Effector memory CD8-positive, alpha-beta T cell (primary cell): ENCODE measurements around the gene ANAPC5.
"Not testable (repeated sequence)": the region's sequence is repeated elsewhere in the genome, so short reads cannot be mapped to it uniquely, and the experiment has no call there.

Experiments
- ATAC-seq: fragments of 150-1000 bp; cut with Tn5 transposase; replicated peaks from 2 replicates; pipeline ENCODE4 v1.10.0; 2021; ENCODE audit warnings: mild to moderate bottlenecking, moderate library complexity
- DNase-seq, 3 experiments: peaks; one replicate each; pipeline ENCODE4 v3.0.0; 2021
- H3K27ac Mint-ChIP-seq, 2 donors: one replicate each; pipeline ENCODE4 v1.8.0; 2022; ENCODE audit warnings: mild to moderate bottlenecking in 2 of 2, mixed read lengths in 2 of 2, moderate library complexity in 2 of 2
- H3K27me3 Mint-ChIP-seq, 2 donors: one replicate each; pipeline ENCODE4 v1.8.0; 2022; ENCODE audit warnings: mixed read lengths in 2 of 2
- H3K36me3 Mint-ChIP-seq: one replicate; pipeline ENCODE4 v1.8.0; 2022; ENCODE audit warnings: mild to moderate bottlenecking, moderate library complexity, mixed read lengths; ENCODE audit not compliant: insufficient read depth
- H3K4me1 Mint-ChIP-seq, 2 donors: one replicate each; pipeline ENCODE4 v1.8.0; 2022; ENCODE audit warnings: low read depth in 2 of 2, mixed read lengths in 2 of 2
- H3K4me3 Mint-ChIP-seq, 2 donors: one replicate each; pipeline ENCODE4 v1.8.0; 2022; ENCODE audit warnings: mild to moderate bottlenecking in 2 of 2, mixed read lengths in 2 of 2, moderate library complexity in 2 of 2
- H3K9me3 Mint-ChIP-seq, 2 donors: one replicate each; pipeline ENCODE4 v1.8.0; 2022; ENCODE audit warnings: mixed read lengths in 2 of 2
- total RNA-seq, 9 experiments: gene quantifications; one replicate each; lab custom pipeline; 2026; lab: John Stamatoyannopoulos, UW

The ANAPC5 gene, protein sequence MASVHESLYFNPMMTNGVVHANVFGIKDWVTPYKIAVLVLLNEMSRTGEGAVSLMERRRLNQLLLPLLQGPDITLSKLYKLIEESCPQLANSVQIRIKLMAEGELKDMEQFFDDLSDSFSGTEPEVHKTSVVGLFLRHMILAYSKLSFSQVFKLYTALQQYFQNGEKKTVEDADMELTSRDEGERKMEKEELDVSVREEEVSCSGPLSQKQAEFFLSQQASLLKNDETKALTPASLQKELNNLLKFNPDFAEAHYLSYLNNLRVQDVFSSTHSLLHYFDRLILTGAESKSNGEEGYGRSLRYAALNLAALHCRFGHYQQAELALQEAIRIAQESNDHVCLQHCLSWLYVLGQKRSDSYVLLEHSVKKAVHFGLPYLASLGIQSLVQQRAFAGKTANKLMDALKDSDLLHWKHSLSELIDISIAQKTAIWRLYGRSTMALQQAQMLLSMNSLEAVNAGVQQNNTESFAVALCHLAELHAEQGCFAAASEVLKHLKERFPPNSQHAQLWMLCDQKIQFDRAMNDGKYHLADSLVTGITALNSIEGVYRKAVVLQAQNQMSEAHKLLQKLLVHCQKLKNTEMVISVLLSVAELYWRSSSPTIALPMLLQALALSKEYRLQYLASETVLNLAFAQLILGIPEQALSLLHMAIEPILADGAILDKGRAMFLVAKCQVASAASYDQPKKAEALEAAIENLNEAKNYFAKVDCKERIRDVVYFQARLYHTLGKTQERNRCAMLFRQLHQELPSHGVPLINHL
- 161 to 244 (median 220) reads per million in 9 experiments for total RNA-seq

DNA sequence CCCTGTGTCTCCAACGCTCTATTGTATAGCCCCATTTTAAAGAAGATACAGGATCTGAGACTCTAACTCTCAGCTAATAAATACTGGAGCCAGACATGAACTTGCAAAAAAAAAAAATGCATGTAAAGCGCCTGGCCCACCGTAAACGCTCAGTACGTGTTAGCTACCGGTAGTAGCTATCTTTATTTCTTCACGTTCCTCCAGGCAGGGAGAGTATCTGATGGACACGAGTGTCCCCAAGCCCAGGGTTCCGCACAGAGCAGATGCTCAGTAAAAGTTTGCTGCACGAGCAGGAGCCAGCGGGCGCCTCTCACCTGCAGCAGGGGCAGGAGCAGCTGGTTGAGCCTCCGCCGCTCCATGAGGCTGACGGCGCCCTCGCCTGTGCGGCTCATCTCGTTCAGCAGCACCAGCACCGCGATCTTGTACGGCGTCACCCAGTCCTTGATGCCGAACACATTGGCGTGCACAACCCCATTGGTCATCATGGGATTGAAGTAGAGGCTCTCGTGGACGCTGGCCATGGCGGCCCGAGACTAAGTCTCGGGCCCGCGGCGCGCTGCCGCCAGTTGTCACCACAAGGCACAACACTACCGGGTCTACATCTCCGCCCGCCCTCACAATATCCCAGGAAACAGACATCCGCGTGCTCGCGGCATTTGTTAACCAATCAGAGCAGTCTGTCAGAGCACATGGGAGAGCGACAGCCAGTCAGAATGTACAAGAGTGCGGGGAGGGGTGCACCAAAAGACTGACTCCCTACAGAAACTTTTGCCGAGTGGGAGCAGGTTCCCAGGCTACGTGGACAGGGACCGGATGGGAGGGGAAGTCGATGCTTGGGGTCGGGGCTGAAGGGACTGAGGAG lies at the start of gene ANAPC5:
TSS of gene ANAPC5 (minus strand) at position 592 of the 862 bp plus-strand sequence. CDS start at position 521, 71 bp downstream.
- no peaks in the 10 kb centered on the region for H3K9me3 Mint-ChIP-seq
- peaks cover 22% of the 10 kb centered on the region for H3K36me3 Mint-ChIP-seq
- no peaks in the 10 kb centered on the region for H3K27me3 Mint-ChIP-seq
- H3K4me1 Mint-ChIP-seq: peaks cover 22 to 25% of the 10 kb centered on the region in 2 donors
- DNase-seq (peak; percentile 83 to 86 (median 84)), ATAC-seq (peak; percentile 96)
- peak within 1 kb of the TSS; percentile 92 to 94 for H3K27ac Mint-ChIP-seq
- H3K4me3 Mint-ChIP-seq: peak within 1 kb of the TSS; percentile 86 to 87

DNA sequence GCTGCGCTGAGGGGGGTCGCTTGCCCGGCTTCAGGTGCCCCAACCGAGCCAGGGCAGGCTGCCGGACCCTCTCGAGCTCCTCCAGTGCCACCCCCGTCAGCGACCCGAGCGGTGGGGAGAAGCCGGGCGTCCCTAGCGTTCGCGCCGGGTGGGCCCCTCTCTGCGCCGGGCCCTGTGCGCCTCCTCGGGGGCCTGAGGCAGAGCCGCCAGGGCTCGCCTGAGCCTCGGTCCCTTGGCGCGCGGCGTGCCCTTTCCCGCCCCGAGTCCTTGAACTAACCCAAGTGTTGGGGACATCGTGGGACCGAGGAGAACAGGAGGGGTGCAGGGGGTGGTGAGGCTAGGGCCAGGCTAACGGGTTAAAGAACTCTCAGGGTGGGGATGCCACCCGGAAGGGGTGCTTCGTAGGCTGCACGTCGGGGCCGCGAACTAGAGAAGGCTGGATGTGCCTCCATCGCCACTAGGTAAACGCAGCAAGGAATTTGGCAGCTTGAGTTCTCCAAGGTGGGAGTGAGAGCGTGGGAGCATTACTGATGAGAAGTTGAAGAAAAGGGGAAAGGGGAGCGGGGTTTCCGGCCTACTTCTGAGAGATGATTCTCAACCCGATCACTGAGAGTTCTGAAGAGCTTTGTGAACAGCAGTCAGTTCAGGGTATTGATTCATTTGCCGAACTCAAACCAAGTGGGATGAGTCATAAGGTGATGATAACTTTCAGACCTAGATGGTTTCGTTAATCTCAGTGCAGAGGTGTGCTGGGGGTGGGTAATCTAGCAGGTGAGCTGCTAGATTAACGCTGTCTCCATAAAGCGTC lies 48.3 kb upstream of the ANAPC5 start:
- Mint-ChIP-seq H3K36me3 (peaks cover 50% of the 10 kb centered on the region), H3K4me1 (peaks cover 23 to 31% of the 10 kb centered on the region in 2 donors), H3K27ac (peak overlapping the region; percentile 89 to 97), H3K9me3 (no peaks in the 10 kb centered on the region), H3K4me3 (peak overlapping the region; percentile 81 to 87), H3K27me3 (no peaks in the 10 kb centered on the region)
- ATAC-seq (peak; percentile 38), DNase-seq (peak; percentile 30 to 62 (median 44))

DNA sequence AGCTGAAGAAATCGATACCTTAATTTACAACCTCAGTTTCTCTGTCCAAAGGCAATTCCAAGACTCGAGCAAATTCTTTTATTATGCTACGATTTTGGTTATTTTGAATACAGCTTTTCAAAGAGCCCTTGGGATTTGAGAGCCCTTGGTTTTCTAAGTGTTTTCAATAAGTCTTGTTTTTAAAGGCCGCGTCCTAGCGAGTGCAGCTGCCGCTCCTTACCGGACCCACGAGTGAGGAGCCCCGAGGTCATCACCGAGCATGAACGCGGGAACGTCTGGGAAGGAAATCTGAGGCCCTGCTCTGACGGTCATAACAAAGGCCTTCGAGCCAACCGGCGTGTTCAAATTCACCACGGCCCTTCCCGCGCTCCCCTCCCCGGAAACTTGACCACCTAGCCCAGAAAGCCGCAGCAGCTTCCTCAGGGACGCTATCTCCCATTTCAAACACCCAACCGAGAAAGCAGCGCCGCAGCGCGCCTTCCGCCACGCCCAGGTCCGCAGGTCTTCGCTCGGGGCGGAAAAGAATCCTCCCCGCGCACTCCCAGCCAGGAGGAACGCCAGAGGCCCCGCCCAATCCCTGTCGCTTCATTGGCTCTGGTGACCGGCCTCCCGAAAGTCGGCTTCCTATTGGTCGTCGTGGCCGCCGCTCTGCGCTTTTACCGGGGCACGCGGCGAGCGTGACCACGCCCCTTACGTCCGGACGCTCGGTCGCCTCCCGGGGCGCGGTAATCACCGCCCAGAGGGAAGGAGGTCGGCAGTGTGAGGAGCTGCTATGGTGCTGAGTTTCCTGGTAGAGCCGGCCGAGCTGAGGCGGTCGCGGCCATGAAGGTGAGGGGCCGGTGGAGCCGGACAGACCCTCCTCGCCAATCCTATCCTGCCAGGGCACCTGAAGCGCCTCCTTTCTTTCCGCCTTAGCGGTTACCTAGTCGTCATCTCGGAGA lies 47.5 kb upstream of the ANAPC5 start, which contains the start of gene RNF34:
TSS of gene RNF34 (plus strand) at position 728 of the 941 bp plus-strand sequence. CDS start at position 823, 95 bp downstream.
- Mint-ChIP-seq H3K4me1 (peaks cover 20 to 26% of the 10 kb centered on the region in 2 donors), H3K27me3 (no peaks in the 10 kb centered on the region), H3K9me3 (no peaks in the 10 kb centered on the region), H3K27ac (peak within 1 kb of the TSS; percentile 89 to 97), H3K36me3 (peaks cover 41% of the 10 kb centered on the region), H3K4me3 (peak within 1 kb of the TSS; percentile 81 to 87)
- DNase-seq: peak; percentile 94 to 96 (median 95)
- peak; percentile 88 for ATAC-seq

DNA sequence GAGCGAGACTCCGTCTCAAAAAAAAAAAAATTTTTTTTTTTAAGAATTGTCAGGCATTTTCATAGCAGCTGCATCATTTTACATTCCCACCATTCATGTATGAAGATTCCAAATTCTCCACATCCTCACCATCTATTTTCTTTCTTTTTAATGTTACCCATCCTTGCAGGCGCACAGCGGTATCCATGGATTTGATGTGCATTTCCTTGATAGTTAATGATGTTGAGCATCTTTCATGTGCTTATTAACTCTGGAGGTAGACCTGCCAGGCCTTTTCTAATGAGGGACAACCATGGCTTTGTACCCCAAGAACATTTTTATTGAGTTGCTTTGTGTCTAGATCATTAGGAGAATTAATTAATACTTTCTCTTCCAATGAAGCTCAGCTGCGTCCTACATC lies 46.1 kb upstream of the ANAPC5 start:
- no peak for ATAC-seq
- Mint-ChIP-seq H3K4me3 (peak overlapping the region; percentile 81 to 87), H3K27ac (peak overlapping the region in 1 of 2 donors; percentile 44)

DNA sequence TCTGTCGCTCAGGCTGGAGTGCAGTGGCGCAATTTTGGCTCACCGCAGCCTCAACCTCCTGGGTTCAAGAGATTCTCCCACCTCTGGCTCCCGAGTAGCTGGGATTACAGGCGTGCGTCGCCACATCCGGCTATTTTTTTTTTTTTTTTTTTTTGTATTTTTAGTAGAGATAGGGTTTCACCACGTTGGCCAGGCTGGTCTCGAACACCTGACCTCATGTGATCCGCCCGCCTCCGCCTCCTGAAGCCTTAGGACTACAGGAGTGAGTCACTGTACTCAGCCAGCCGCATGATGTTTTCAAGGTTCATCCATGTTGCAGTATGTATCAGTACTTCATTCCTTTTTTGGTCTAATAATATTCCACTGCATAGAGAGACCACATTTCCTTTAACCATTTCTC lies 45.3 kb upstream of the ANAPC5 start:
- no peaks in the 10 kb centered on the region for H3K9me3 Mint-ChIP-seq

More for the DNA sequence above, 46.1 kb upstream of the ANAPC5 start:
- Mint-ChIP-seq H3K4me1 (peaks cover 20 to 23% of the 10 kb centered on the region in 2 donors), H3K27me3 (no peaks in the 10 kb centered on the region), H3K9me3 (no peaks in the 10 kb centered on the region), H3K36me3 (peaks cover 28% of the 10 kb centered on the region)
- no peak for DNase-seq

DNA sequence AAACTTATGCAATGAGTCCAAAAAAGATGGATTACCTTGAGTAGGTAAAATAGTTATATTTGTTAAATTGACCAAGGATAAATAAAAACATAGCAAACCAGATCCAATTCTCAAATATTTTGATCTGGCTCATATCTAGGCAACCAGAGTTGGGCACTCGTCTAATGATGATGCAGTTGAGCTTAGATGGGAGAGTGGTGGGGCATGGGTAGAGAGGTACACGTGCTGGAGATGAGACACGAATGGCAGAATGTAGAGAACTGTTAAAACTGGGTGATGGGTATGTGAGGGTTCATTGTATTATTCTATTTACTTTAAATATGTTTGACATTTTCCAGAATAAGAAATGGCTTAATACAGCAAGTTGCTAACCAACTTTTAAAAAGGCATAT lies 40.1 kb upstream of the ANAPC5 start:
- Mint-ChIP-seq H3K27ac (peak overlapping the region in 1 of 2 donors; percentile 85), H3K27me3 (no peaks in the 10 kb centered on the region), H3K4me1 (peaks cover 7 to 9% of the 10 kb centered on the region in 2 donors), H3K4me3 (peak overlapping the region in 1 of 2 donors; percentile 70), H3K36me3 (no peaks in the 10 kb centered on the region), H3K9me3 (no peaks in the 10 kb centered on the region)
- ATAC-seq: no peak
- no peak for DNase-seq

More for the DNA sequence above, 45.3 kb upstream of the ANAPC5 start:
- Mint-ChIP-seq H3K27me3 (no peaks in the 10 kb centered on the region), H3K4me3 (no peak overlapping the region), H3K27ac (no peak overlapping the region), H3K4me1 (peaks cover 15 to 17% of the 10 kb centered on the region in 2 donors), H3K36me3 (peaks cover 21% of the 10 kb centered on the region)
- ATAC-seq (no peak), DNase-seq (no peak)

DNA sequence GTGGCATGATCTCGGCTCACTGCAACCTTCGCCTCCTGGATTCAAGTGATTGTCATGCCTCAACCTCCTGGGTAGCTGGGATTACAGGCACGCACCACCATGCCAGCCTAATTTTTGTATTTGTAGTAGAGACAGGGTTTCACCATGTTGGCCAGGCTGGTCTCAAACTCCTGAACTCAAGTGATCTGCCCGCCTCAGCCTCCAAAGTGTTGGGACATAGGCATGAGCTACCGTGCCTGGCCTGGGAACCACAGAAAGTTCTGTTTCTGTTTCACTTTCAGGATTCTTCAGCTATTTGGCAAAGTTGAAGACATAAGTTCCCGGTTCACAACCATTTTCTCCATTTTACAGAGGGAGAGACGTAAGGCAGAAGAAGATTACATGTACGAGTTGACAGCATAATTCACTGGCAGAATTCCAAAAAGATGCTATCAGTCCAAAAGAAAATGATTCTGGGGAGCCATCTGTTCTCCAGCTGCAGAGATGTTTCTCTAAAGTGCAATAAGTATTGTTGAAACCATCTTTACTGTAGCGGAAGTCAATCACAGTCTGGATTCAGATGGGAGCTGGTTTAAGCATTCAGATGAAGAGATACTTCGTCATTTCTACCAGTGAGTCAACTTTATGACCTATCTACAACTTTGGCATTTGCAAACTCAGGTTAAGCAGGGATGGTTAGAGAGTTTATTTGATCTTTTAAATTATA lies 39.6 kb upstream of the ANAPC5 start:
- Mint-ChIP-seq H3K4me1 (peaks cover 7 to 9% of the 10 kb centered on the region in 2 donors), H3K27me3 (no peaks in the 10 kb centered on the region), H3K9me3 (no peaks in the 10 kb centered on the region), H3K4me3 (peak overlapping the region; percentile 68 to 70), H3K27ac (peak overlapping the region; percentile 80 to 85), H3K36me3 (no peaks in the 10 kb centered on the region)
- peak; percentile 70 for ATAC-seq
- DNase-seq: peak in 1 of 3 experiments; percentile 4

DNA sequence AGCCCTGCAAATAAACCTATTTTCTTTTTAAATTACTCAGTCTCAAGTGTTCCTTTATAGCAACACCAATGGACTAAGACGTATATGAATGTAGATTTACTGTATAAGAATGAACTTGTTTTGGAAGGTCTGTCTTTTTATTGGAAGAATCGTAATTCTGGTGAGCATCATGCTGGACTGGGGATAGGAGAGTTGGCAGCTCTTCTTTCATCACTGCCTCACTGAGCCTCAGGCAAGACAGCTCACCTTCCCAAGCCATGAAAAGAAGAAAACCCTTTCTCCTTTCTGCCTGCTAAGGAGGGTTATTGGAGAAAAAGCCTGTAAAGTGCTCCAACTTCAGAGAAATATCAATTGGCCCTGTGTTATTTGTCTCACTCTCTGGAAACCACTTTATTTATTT lies 38.6 kb upstream of the ANAPC5 start:
- Mint-ChIP-seq H3K36me3 (no peaks in the 10 kb centered on the region), H3K27me3 (no peaks in the 10 kb centered on the region), H3K27ac (no peak overlapping the region), H3K4me3 (no peak overlapping the region), H3K9me3 (no peaks in the 10 kb centered on the region), H3K4me1 (peaks cover 7 to 9% of the 10 kb centered on the region in 2 donors)
- no peak for ATAC-seq
- no peak for DNase-seq

DNA sequence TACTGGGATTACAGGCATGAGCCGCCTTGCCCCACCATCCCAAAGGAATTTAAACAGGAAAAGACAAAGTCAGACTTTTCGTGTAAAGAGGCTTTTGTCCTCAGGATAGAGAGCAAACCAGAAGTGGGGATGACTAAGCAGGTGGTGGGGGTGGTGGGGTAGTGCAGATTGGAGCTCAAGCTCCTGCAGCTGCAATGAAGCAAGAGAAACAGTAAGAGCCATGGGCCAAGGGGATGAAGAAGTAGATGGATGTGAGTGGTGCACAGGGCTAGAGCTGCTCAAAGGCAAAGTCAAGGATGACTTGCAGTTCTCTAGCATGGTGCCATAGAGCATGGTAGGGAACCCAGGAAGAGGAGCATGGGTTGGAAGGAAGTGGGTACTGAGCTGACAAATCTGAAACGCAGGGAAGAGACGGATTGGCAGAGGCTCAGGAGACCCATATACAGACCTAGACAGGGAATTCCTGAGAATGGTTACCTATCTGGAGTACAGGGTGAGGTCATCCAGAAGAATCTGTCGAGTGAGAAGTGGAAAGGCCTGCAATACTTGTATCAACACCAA lies 36.3 kb upstream of the ANAPC5 start:
- Mint-ChIP-seq H3K27me3 (no peaks in the 10 kb centered on the region), H3K4me1 (peaks cover 7 to 9% of the 10 kb centered on the region in 2 donors), H3K27ac (no peak overlapping the region), H3K4me3 (no peak overlapping the region), H3K9me3 (no peaks in the 10 kb centered on the region), H3K36me3 (no peaks in the 10 kb centered on the region)
- DNase-seq: no peak
- ATAC-seq: no peak

DNA sequence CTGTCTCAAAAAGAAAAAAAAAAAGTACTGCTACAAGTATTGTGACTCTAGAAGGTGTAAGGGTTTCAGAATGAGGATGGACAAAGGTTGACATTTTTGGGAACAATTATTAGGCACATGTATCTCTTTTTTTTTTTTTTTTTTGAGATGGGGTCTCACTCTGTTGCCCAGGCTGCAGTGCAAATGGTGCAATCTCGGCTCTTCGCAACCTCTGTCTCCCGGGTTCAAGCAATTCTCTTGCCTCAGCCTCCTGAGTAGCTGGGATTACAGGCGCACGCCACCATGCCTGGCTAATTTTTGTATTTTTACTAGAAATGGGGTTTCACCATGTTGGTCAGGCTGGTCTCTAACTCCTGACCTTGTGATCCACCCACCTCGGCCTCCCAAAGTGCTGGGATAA lies 32.7 kb upstream of the ANAPC5 start:
- H3K4me3 Mint-ChIP-seq: not testable (repeated sequence)

DNA sequence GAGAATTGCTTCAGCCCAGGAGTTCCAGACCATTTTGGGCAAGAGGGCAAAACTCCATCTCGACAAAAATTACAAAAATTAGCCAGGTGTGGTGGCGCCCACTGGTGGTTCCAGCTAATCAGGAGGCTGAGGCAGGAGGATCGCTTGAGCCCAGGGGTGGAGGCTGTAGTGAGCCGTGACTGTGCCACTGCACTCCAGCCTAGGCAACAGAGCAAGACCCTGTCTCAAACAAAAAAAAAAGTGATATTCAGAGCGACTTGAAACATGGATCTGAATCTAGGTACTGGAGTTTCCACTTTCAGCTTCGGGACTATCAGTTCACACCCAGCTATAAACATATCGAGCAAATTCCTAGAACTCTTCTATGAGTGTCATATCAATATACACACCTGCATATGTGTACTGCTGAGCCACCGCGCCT lies 31.4 kb upstream of the ANAPC5 start:
- ATAC-seq (no peak), DNase-seq (no peak)
- Mint-ChIP-seq H3K27ac (no peak overlapping the region), H3K4me1 (no peaks in the 10 kb centered on the region), H3K36me3 (no peaks in the 10 kb centered on the region), H3K4me3 (no peak overlapping the region), H3K27me3 (peaks cover 5% of the 10 kb centered on the region in 2 donors), H3K9me3 (no peaks in the 10 kb centered on the region)

More for the DNA sequence above, 32.7 kb upstream of the ANAPC5 start:
- not testable (repeated sequence) for H3K27ac Mint-ChIP-seq, H3K4me1 Mint-ChIP-seq, H3K36me3 Mint-ChIP-seq, H3K27me3 Mint-ChIP-seq, H3K9me3 Mint-ChIP-seq, ATAC-seq, DNase-seq
